GM12878 (cell line): ENCODE results near the gene SMR3A. TPM values are rescaled to one million over a fixed set of nuclear protein-coding genes. Genes with fewer than 3 reads are reported as not detected.

Source experiments
- ATAC-seq: fragments of 200-7000 bp; cut with Tn5 transposase; 3 replicates; pipeline ENCODE4 v1.9.1; 2020; ENCODE audit warnings: mild to moderate bottlenecking, moderate library complexity
- BruUV-seq: library from RNA; stranded (reverse); fragments of 400-500 nt; replicated peaks from 2 replicates; lab custom pipeline; 2021; lab: Mats Ljungman, UMichigan
- CTCF ChIA-PET: fragments of 300-600 bp; sonication (Branson Sonifier 250); formaldehyde crosslinking; extraction: SDS; loops from one replicate; lab custom pipeline; 2021; ENCODE audit warnings: inconsistent platforms; lab: Yijun Ruan, JAX
- POLR2A ChIA-PET: fragments of 350-600 bp; formaldehyde crosslinking; extraction: SDS; loops from one replicate; lab custom pipeline; 2021; ENCODE audit warnings: inconsistent platforms; lab: Charles Lee
- RAD21 ChIA-PET: fragments of 300-600 bp; sonication (Branson Sonifier 250); formaldehyde crosslinking; loops from one replicate; lab custom pipeline; 2023; ENCODE audit warnings: antibody characterized with exemption; ENCODE audit not compliant: unreplicated experiment; lab: Charles Lee
- SMC1A ChIA-PET: fragments of 300-600 bp; sonication (Branson Sonifier 250); formaldehyde crosslinking; loops from one replicate; lab custom pipeline; 2023; ENCODE audit not compliant: unreplicated experiment, uncharacterized antibody; lab: Charles Lee
- DNase-seq: peaks from one replicate; pipeline ENCODE4 v3.0.0-alpha.2; 2011; ENCODE audit warnings: low read depth, low spot score
- FAIRE-seq: peaks from 3 replicates; lab custom pipeline; 2011; peaks lifted over from hg19 to GRCh38; lab: Jason Lieb, UNC
- H2AFZ ChIP-seq: 2 replicates; pipeline ENCODE4 v1.6.0; 2011; ENCODE audit warnings: low read depth, low read length, control low read depth; ENCODE audit not compliant: control insufficient read depth
- H3K27ac ChIP-seq: 2 replicates; pipeline ENCODE4 v1.5.1; 2011; ENCODE audit warnings: control low read depth; ENCODE audit not compliant: control insufficient read depth, insufficient read depth
- H3K27me3 ChIP-seq, 2 experiments: replicated peaks in 1 of 2; 2 replicates each; pipeline versions ENCODE4 v1.6.0 to v1.6.1; 2011; ENCODE audit warnings: low read length in 1 of 2; ENCODE audit not compliant: control insufficient read depth in 2 of 2, insufficient read depth in 2 of 2
- H3K36me3 ChIP-seq, 2 experiments: 2 replicates each; pipeline ENCODE4 v1.5.1; 2011; ENCODE audit warnings: low read length in 1 of 2; ENCODE audit not compliant: control insufficient read depth in 2 of 2, insufficient read depth in 2 of 2
- H3K4me1 ChIP-seq: 2 replicates; pipeline ENCODE4 v1.6.1; 2011; ENCODE audit warnings: mild to moderate bottlenecking, low read length, moderate library complexity, mixed read lengths; ENCODE audit not compliant: control insufficient read depth, insufficient read depth
- H3K4me2 ChIP-seq: 2 replicates; pipeline ENCODE4 v1.6.0; 2011; ENCODE audit warnings: control low read depth; ENCODE audit not compliant: control insufficient read depth, insufficient read depth
- H3K4me3 ChIP-seq: fragments of 200-600 bp; sonication (generic); 2 replicates; pipeline ENCODE4 v1.5.1; 2016
- H3K79me2 ChIP-seq: 2 replicates; pipeline ENCODE4 v1.6.0; 2011; ENCODE audit warnings: low read length; ENCODE audit not compliant: control insufficient read depth, insufficient read depth
- H3K9ac ChIP-seq: 2 replicates; pipeline ENCODE4 v1.8.0; 2011; ENCODE audit warnings: low read length, control low read depth, mixed read lengths; ENCODE audit not compliant: control insufficient read depth, insufficient read depth
- H3K9me3 ChIP-seq: replicated peaks from 3 replicates; pipeline ENCODE4 v1.5.1; 2011; ENCODE audit warnings: mild to moderate bottlenecking, low read length; ENCODE audit not compliant: control insufficient read depth, insufficient read depth
- H4K20me1 ChIP-seq: 2 replicates; pipeline ENCODE4 v1.6.0; 2011; ENCODE audit not compliant: control insufficient read depth, insufficient read depth
- ATF7 ChIP-seq: fragments of 450-650 bp; IDR thresholded peaks from 2 replicates; pipeline ENCODE4 v1.6.1; 2016; ENCODE audit warnings: low read depth, mild to moderate bottlenecking
- BCL11A ChIP-seq: IDR thresholded peaks from 2 replicates; pipeline ENCODE4 v1.6.1; 2011; ENCODE audit warnings: low read depth, low read length
- BHLHE40 ChIP-seq, 2 experiments: fragments of 450-650 bp in 1 of 2; IDR thresholded peaks; 2 replicates each; pipeline ENCODE4 v1.6.1; 2011 to 2017; ENCODE audit warnings: low read depth in 2 of 2, borderline replicate concordance in 1 of 2, improper control_type of control experiment in 1 of 2, low read length in 1 of 2, mild to moderate bottlenecking in 1 of 2
- BMI1 ChIP-seq: fragments of 450-650 bp; IDR thresholded peaks from 2 replicates; pipeline ENCODE4 v1.6.1; 2016; ENCODE audit warnings: mild to moderate bottlenecking, moderate library complexity, borderline replicate concordance
- CHD2 ChIP-seq: IDR thresholded peaks from 2 replicates; pipeline ENCODE4 v1.6.1; 2011; ENCODE audit warnings: low read depth, low read length, improper control_type of control experiment, borderline replicate concordance
- EP300 ChIP-seq, 2 experiments: fragments of 150-350 bp in 1 of 2; IDR thresholded peaks; 2 replicates each; pipeline ENCODE4 v1.6.1; 2011 to 2012; ENCODE audit warnings: low read depth in 2 of 2, low read length in 2 of 2, borderline replicate concordance in 1 of 2, improper control_type of control experiment in 1 of 2, inconsistent platforms in 1 of 2; ENCODE audit not compliant: control insufficient read depth in 1 of 2
- IKZF1 ChIP-seq: fragments of 450-650 bp; conservative IDR thresholded peaks from 2 replicates; pipeline ENCODE4 v1.6.1; 2017; ENCODE audit warnings: antibody characterized with exemption, mild to moderate bottlenecking
- IKZF2 ChIP-seq, 2 experiments: fragments of 450-650 bp; IDR thresholded peaks; 2 replicates each; pipeline ENCODE4 v1.6.1; 2017; ENCODE audit warnings: mild to moderate bottlenecking in 2 of 2, moderate library complexity in 2 of 2
- MEF2B ChIP-seq: fragments of 450-650 bp; IDR thresholded peaks from 2 replicates; pipeline ENCODE4 v1.6.1; 2018; ENCODE audit warnings: mild to moderate bottlenecking, moderate library complexity; ENCODE audit not compliant: partially characterized antibody, poor library complexity, severe bottlenecking
- MTA2 ChIP-seq: fragments of 450-650 bp; IDR thresholded peaks from 2 replicates; pipeline ENCODE4 v1.6.1; 2016; ENCODE audit warnings: low read depth, mild to moderate bottlenecking, moderate library complexity
- PAX8 ChIP-seq: fragments of 450-650 bp; IDR thresholded peaks from 2 replicates; pipeline ENCODE4 v1.6.1; 2017; ENCODE audit warnings: mild to moderate bottlenecking, moderate library complexity
- PML ChIP-seq: IDR thresholded peaks from 2 replicates; pipeline ENCODE4 v1.6.1; 2012; ENCODE audit warnings: low read length, inconsistent platforms
- POLR2AphosphoS5 ChIP-seq: IDR thresholded peaks from 2 replicates; pipeline ENCODE4 v1.6.1; 2011; ENCODE audit warnings: mild to moderate bottlenecking, low read length, inconsistent platforms
- STAT3 ChIP-seq: IDR thresholded peaks from 2 replicates; pipeline ENCODE4 v1.6.1; 2011; ENCODE audit warnings: low read depth, low read length, improper control_type of control experiment
- TCF3 ChIP-seq: IDR thresholded peaks from 2 replicates; pipeline ENCODE4 v1.6.1; 2012; ENCODE audit warnings: low read depth, mild to moderate bottlenecking, low read length, borderline replicate concordance; ENCODE audit not compliant: insufficient read depth
- WGBS: methylation state at CpG from one replicate; pipeline ENCODE4 v1.1.6; 2016; ENCODE audit warnings: low lambda C conversion rate; ENCODE audit not compliant: insufficient replicate concordance, insufficient coverage; ENCODE audit errors: missing lambda C conversion rate; 5-methylcytosine and 5-hydroxymethylcytosine counted together
- in situ Hi-C: fragments of 300-500 bp; cut with MboI; formaldehyde crosslinking; loops from 9 replicates; pipeline ENCODE4 v1.14.3; 2018; ENCODE audit warnings: mixed read lengths
- intact Hi-C: fragments of 100-400 bp; cut with micrococcal nuclease; formaldehyde crosslinking; loops from one replicate; pipeline ENCODE4 v1.14.2; 2022; ENCODE audit not compliant: unreplicated experiment
- polyA plus RNA-seq, 11 experiments: library from polyadenylated mRNA; depleted of rRNA in 4 of 11; unstranded in 6 of 11; stranded (reverse) in 5 of 11; fragments of >200 nt; fragmentation: Nextera tagmentation in 4 of 11; fragmentation: Illumina TruSeq in 1 of 11; extraction: Ambion mirVana in 4 of 11; extraction: Trizol in 1 of 11; gene quantifications; 1 replicate in 1 of 11; 2 replicates in 10 of 11; pipeline versions ENCODE4 v1.2.1 to v1.2.3, GENCODE V29; 2011 to 2016; ENCODE audit warnings: inconsistent platforms in 2 of 11, missing spikeins in 2 of 11, low read depth in 1 of 11
- total RNA-seq, 4 experiments: library from RNA; depleted of rRNA in 3 of 4; stranded (reverse); fragments of >200 nt in 3 of 4; fragmentation: Illumina TruSeq in 1 of 4; extraction: Trizol in 1 of 4; gene quantifications; 2 replicates each; pipeline versions ENCODE4 v1.2.1 to v1.2.3, GENCODE V29; 2013 to 2021
- TF ChIP-seq, protein P1 (sequence below): fragments of 450-650 bp; IDR thresholded peaks from 2 replicates; pipeline ENCODE4 v1.6.1; 2017; ENCODE audit warnings: low read depth, mild to moderate bottlenecking, moderate library complexity
- TF ChIP-seq, protein P2 (sequence below): fragments of 450-650 bp; conservative IDR thresholded peaks from 2 replicates; pipeline ENCODE4 v1.6.1; 2017; ENCODE audit warnings: mild to moderate bottlenecking, moderate library complexity
- TF ChIP-seq, protein P3 (sequence below): fragments of 450-650 bp; IDR thresholded peaks from 2 replicates; pipeline ENCODE4 v1.6.1; 2018; ENCODE audit warnings: mild to moderate bottlenecking, low read depth, moderate library complexity; ENCODE audit not compliant: partially characterized antibody

SMR3A gene
- total and polyA plus RNA-seq, 10 of the 15 experiments (the other 5 are each of a cell fraction or from before 2014, with no cell fraction given): not detected

DNA sequence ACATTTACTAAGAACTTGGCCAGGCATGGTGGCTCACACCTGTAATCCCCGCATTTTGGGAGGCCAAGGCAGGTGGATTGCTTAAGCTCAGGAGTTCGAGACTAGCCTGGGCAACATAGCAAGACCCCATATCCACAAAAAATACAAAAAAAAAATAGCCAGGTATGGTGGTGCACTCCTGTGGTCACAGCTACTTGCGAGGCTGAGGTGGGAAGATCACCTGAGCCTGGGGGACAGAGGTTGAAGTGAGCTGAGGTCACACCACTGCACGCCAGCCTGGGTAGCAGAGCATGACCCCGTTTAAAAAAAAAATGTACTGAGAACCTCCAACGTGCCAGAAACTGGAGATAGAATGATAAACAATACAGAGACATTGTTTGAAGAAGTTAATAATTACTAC lies 45.2 kb downstream of the SMR3A start:
- intact Hi-C loops: loop anchor here (5.0 kb wide), 1 partner anchor 88 kb away; no protein-coding TSS in a partner anchor
- Histone ChIP-seq H4K20me1 (no peaks in the 10 kb centered on the region), H2AFZ (no peak overlapping the region), H3K79me2 (no peaks in the 10 kb centered on the region), H3K27me3 (no peaks in the 10 kb centered on the region), H3K9me3 (no peaks in the 10 kb centered on the region), H3K4me1 (no peaks in the 10 kb centered on the region), H3K4me2 (no peak overlapping the region), H3K36me3 (no peaks in the 10 kb centered on the region), H3K27ac (no peak overlapping the region), H3K9ac (no peak overlapping the region), H3K4me3 (no peak overlapping the region)
- ATAC-seq (peak; percentile 71), FAIRE-seq (no peak), DNase-seq (no peak)
- WGBS: 3% methylated on average over 6 of the region's 6 CpGs
- ChIA-PET SMC1A (interaction anchor here (0.9 to 1.8 kb wide), 7 partner anchors 8 to 43 kb away, joined by 3 to 7 read pairs (median 4); partner anchors contain the start of gene OPRPN), POLR2A (interaction anchor here (1.4 kb wide), 1 partner anchor 14 kb away, joined by 8 read pairs; no protein-coding TSS in a partner anchor), RAD21 (interaction anchor here (1.0 to 2.6 kb wide), 4 partner anchors 10 to 97 kb away, joined by 3 to 7 read pairs (median 5); no protein-coding TSS in a partner anchor), CTCF (no interaction called here)
- in situ Hi-C loops: no loop called here
- no TSS peak for BruUV-seq
- peak; percentile 84 to 90; a peak in 3 of 4 replicates for TF ChIP-seq EP300 (IDR thresholded peaks at IDR 0.05; ENCODE audit: borderline replicate concordance in 1 of 2, control insufficient read depth in 1 of 2, low read depth in 2 of 2, low read length in 2 of 2)
- TF ChIP-seq TCF3: no peak
- TF ChIP-seq, protein P1, sequence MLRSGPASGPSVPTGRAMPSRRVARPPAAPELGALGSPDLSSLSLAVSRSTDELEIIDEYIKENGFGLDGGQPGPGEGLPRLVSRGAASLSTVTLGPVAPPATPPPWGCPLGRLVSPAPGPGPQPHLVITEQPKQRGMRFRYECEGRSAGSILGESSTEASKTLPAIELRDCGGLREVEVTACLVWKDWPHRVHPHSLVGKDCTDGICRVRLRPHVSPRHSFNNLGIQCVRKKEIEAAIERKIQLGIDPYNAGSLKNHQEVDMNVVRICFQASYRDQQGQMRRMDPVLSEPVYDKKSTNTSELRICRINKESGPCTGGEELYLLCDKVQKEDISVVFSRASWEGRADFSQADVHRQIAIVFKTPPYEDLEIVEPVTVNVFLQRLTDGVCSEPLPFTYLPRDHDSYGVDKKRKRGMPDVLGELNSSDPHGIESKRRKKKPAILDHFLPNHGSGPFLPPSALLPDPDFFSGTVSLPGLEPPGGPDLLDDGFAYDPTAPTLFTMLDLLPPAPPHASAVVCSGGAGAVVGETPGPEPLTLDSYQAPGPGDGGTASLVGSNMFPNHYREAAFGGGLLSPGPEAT: peak; percentile 65
- TF ChIP-seq PAX8: no peak; the same call in 1 of the 2 replicates
- TF ChIP-seq MTA2: peak; percentile 87
- TF ChIP-seq BCL11A: peak; percentile 55
- TF ChIP-seq MEF2B: peak; percentile 38
- TF ChIP-seq PML: no peak
- no peak for TF ChIP-seq POLR2AphosphoS5
- peak; percentile 68 to 88; a peak in 3 of 4 replicates for TF ChIP-seq BHLHE40 (IDR thresholded peaks at IDR 0.05; ENCODE audit: borderline replicate concordance in 1 of 2, low read depth in 2 of 2, low read length in 1 of 2)
- TF ChIP-seq ATF7: peak; percentile 81
- TF ChIP-seq IKZF2 (IDR thresholded peaks at IDR 0.05): peak; percentile 62 to 71; a peak in 3 of 4 replicates
- 0 out of 2 replicates have a peak, but pooled peaks have one; percentile 59 for TF ChIP-seq CHD2
- TF ChIP-seq STAT3: no peak
- TF ChIP-seq IKZF1: peak; percentile 52
- TF ChIP-seq, protein P2, sequence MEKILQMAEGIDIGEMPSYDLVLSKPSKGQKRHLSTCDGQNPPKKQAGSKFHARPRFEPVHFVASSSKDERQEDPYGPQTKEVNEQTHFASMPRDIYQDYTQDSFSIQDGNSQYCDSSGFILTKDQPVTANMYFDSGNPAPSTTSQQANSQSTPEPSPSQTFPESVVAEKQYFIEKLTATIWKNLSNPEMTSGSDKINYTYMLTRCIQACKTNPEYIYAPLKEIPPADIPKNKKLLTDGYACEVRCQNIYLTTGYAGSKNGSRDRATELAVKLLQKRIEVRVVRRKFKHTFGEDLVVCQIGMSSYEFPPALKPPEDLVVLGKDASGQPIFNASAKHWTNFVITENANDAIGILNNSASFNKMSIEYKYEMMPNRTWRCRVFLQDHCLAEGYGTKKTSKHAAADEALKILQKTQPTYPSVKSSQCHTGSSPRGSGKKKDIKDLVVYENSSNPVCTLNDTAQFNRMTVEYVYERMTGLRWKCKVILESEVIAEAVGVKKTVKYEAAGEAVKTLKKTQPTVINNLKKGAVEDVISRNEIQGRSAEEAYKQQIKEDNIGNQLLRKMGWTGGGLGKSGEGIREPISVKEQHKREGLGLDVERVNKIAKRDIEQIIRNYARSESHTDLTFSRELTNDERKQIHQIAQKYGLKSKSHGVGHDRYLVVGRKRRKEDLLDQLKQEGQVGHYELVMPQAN: no peak
- peak; percentile 21; the same call in 1 of the 2 replicates for TF ChIP-seq BMI1
- TF ChIP-seq, protein P3, sequence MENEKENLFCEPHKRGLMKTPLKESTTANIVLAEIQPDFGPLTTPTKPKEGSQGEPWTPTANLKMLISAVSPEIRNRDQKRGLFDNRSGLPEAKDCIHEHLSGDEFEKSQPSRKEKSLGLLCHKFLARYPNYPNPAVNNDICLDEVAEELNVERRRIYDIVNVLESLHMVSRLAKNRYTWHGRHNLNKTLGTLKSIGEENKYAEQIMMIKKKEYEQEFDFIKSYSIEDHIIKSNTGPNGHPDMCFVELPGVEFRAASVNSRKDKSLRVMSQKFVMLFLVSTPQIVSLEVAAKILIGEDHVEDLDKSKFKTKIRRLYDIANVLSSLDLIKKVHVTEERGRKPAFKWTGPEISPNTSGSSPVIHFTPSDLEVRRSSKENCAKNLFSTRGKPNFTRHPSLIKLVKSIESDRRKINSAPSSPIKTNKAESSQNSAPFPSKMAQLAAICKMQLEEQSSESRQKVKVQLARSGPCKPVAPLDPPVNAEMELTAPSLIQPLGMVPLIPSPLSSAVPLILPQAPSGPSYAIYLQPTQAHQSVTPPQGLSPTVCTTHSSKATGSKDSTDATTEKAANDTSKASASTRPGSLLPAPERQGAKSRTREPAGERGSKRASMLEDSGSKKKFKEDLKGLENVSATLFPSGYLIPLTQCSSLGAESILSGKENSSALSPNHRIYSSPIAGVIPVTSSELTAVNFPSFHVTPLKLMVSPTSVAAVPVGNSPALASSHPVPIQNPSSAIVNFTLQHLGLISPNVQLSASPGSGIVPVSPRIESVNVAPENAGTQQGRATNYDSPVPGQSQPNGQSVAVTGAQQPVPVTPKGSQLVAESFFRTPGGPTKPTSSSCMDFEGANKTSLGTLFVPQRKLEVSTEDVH: no peak
